GM12872 (cell line): ENCODE measurements around the gene ATP9B.

Source experiments
- CTCF ChIP-seq: IDR thresholded peaks from 3 replicates; pipeline ENCODE4 v1.5.1; 2011; ENCODE audit warnings: low read depth, mild to moderate bottlenecking, low read length, moderate library complexity; ENCODE audit not compliant: insufficient read depth

Gene ATP9B

GRCh38 chr18:79329786-79330185 lies 260.6 kb downstream of the ATP9B start:
- no peak for TF ChIP-seq CTCF

GRCh38 chr18:79332646-79333045 lies 263.5 kb downstream of the ATP9B start:
- no peak for TF ChIP-seq CTCF

GRCh38 chr18:79333046-79333445 lies 263.9 kb downstream of the ATP9B start:
- TF ChIP-seq CTCF, result no peak

DNA sequence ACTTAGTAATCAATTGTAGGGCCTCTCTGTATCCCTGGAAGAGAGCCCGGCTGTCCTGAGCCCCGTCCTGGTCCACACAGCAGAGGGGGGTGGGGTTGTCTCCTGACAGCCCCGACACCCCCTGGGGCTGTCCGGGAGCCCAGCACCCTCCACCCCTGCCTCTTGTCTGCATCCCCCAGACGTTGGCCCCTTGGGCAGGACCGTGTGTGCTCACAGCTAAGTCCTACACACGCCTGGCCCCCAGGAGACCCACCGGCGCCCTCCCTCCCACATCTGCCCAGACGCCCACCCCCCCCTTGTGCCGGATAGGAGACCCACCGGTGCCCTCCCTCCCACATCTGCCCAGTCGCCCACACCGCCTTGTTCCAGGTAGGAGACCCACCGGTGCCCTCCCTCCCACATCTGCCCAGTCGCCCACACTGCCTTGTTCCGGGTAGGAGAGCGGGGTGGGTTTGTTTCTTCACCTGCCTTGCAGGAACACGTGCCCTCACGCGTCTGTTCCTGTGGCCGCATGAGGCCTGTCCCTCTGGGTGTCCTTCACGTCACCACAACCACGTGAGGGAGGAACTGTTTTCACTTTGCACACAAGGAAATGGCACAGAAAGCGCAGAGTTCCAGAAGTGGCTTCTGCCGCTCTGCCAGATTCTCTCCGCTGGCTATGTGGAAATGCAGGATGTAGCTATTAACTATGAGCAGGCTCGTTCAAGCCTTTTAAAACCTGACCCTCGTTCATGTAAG lies 265.5 kb downstream of the ATP9B start:
- TF ChIP-seq CTCF, result no peak

DNA sequence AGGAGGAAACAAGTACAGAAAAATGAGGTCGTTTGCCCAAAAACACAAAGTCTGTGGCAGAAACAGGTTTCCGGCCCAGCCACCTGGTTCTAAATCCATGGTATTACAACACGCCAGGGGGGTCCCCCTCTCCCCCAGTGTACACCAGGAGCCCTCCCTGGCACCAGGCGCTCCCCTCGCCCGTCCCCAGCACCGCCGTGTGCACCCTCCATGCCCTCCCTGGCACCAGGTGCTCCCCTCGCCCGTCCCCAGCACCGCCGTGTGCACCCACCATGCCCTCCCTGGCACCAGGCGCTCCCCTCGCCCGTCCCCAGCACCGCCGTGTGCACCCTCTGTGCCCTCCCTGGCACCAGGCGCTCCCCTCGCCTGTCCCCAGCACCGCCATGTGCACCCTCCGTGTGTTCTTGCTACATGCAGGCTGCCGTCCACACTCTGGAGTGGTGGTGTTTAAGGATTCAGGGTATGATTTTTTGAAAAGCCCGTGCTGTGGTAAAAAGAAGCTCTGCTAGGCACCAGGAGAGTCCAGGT lies 266.7 kb downstream of the ATP9B start:
- TF ChIP-seq CTCF, result no peak

DNA sequence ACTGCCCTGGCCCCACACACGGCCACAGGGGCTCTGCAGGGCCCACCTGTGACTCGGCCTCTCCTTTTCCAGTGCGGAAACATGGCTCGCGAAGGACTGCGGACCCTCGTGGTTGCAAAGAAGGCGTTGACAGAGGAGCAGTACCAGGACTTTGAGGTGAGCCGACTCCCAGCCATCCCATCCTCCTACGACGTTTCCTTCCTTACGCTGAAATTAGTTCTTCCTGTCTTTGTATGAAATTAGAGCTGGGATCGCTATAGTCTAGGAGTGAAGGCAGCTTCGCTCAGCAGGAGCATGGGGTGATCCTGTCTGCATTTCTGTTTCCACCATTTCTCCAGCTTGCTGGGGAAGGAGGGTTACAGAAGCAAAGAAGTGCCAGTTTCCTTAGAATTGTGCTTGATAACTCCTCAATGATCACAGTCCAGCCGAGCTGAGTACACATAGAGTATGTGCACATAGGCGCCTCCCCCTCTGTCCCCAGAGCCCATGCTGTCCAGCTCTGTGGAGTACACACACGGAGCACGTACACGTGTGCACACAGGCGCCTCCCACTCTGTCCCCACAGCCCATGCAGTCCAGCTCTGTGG lies 267.5 kb downstream of the ATP9B start:
- TF ChIP-seq CTCF, result no peak

- TF ChIP-seq CTCF, result no peak
Observed at GRCh38 chr18:79337184-79337583, 268.0 kb downstream of the ATP9B start.
